Mammary epithelial cell (primary cell): Measurements from ENCODE around the gene SLC44A3.

Source experiments
- CTCF ChIP-seq, 2 donors: IDR thresholded peaks in 1 of 2; conservative IDR thresholded peaks in 1 of 2; 2 replicates each; pipeline ENCODE4 v1.5.1; 2011 to 2012; ENCODE audit warnings: inconsistent platforms in 2 of 2, low read length in 2 of 2, mild to moderate bottlenecking in 2 of 2, control low read depth in 1 of 2, low read depth in 1 of 2; ENCODE audit not compliant: insufficient read depth in 1 of 2; ENCODE audit errors: extremely low read depth in 1 of 2
- EZH2 ChIP-seq: IDR thresholded peaks from 2 replicates; pipeline ENCODE4 v1.6.1; 2012; ENCODE audit warnings: low read length, inconsistent platforms, borderline replicate concordance

GRCh38 chr1:94799206-94799605, 21.0 kb upstream of the SLC44A3 start:
- TF ChIP-seq EZH2 = no peak
- no peak for TF ChIP-seq CTCF (conservative IDR thresholded peaks at IDR 0.05 in 1 of 2, IDR thresholded peaks at IDR 0.05 in 1 of 2; ENCODE audit: extremely low read depth in 1 of 2, insufficient read depth in 1 of 2, low read depth in 1 of 2, low read length in 2 of 2)
